ENCODE measurements around the gene ACACA. TPM values are rescaled to one million over a fixed set of nuclear protein-coding genes. Genes with fewer than 3 reads are reported as not detected.

Gene ACACA
- total and polyA plus RNA-seq, 2 donors (not counting 1 experiment from before 2014, with no cell fraction given) = 4.8 to 26.2 TPM

DNA sequence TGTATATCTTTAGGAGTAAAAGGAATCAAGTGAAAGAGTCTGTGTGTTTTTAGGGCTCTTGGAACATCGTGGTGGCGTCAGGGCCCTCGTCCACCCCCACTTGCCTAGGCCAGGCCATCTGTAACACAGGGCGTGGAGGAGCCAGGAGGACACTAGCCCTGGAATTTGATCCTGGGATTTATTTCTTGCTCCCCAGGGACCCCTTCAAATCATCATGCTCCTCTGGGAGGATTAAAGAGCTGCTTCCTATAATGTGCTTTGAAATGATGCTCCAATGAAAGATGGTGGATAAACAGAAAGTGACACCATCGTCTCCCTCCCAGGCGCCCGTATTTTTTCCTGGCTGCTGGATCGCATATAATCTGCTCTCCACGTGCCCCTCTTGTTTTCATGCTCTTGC lies 344.6 kb downstream of the ACACA start:
- no peak overlapping the region for H3K4me2 ChIP-seq (replicated peaks; ENCODE audit: low read depth, low read length, poor library complexity, severe bottlenecking)
- intact Hi-C loops (cut with micrococcal nuclease) = no loop called here
- Mint-ChIP-seq H3K4me1 (no peaks in the 10 kb centered on the region), H3K9me3 (ENCODE audit: insufficient read depth) (no peaks in the 10 kb centered on the region), H3K4me3 (no peak overlapping the region), H3K27ac (no peak overlapping the region), H3K27me3 (no peaks in the 10 kb centered on the region)
- no peak overlapping the region for H3K4me3 ChIP-seq (ENCODE audit: control extremely low read depth in 1 of 5, extremely low read depth in 1 of 5, insufficient read depth in 1 of 5, low read depth in 2 of 5, low read length in 4 of 5)
- no peak for DNase-seq
- TF ChIP-seq, protein P1, sequence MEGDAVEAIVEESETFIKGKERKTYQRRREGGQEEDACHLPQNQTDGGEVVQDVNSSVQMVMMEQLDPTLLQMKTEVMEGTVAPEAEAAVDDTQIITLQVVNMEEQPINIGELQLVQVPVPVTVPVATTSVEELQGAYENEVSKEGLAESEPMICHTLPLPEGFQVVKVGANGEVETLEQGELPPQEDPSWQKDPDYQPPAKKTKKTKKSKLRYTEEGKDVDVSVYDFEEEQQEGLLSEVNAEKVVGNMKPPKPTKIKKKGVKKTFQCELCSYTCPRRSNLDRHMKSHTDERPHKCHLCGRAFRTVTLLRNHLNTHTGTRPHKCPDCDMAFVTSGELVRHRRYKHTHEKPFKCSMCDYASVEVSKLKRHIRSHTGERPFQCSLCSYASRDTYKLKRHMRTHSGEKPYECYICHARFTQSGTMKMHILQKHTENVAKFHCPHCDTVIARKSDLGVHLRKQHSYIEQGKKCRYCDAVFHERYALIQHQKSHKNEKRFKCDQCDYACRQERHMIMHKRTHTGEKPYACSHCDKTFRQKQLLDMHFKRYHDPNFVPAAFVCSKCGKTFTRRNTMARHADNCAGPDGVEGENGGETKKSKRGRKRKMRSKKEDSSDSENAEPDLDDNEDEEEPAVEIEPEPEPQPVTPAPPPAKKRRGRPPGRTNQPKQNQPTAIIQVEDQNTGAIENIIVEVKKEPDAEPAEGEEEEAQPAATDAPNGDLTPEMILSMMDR (IDR thresholded peaks at IDR 0.05) = no peak
- TF ChIP-seq EZH2 (IDR thresholded peaks at IDR 0.05; ENCODE audit: borderline replicate concordance, insufficient read depth, low read depth, low read length, poor library complexity, severe bottlenecking) = no peak
- no peak overlapping the region for H2AFZ ChIP-seq (ENCODE audit: insufficient read depth, low read depth, low read length, poor library complexity, severe bottlenecking)
- no peaks in the 10 kb centered on the region for H4K20me1 ChIP-seq (ENCODE audit: control insufficient read depth, insufficient read depth, low read length, poor library complexity, severe bottlenecking)
- peaks cover 0 to 3% (median 0%) of the 10 kb centered on the region in 4 experiments for H3K27me3 ChIP-seq (replicated peaks in 1 of 4; ENCODE audit: control extremely low read depth in 1 of 4, control insufficient read depth in 3 of 4, insufficient read depth in 4 of 4, low read length in 3 of 4)
- CTCF ChIA-PET = interaction anchor here (2.1 kb wide), 1 partner anchor 15 kb away, joined by 7 read pairs; no protein-coding TSS in a partner anchor
- H3K9ac ChIP-seq (ENCODE audit: low read length) = no peak overlapping the region
- no peak for ATAC-seq (ENCODE audit: low read depth)
- H3K27ac ChIP-seq (ENCODE audit: low read length in 2 of 2) = no peak overlapping the region
- H3K4me1 ChIP-seq (ENCODE audit: control insufficient read depth in 2 of 2, insufficient read depth in 2 of 2, low read length in 2 of 2) = no peaks in the 10 kb centered on the region
- POLR2A ChIA-PET = no interaction called here
- 83% methylated on average over 5 of the region's 9 CpGs for WGBS (ENCODE audit: insufficient coverage)
- no peaks in the 10 kb centered on the region for H3K9me3 ChIP-seq (ENCODE audit: control extremely low read depth in 1 of 3, control insufficient read depth in 2 of 3, insufficient read depth in 1 of 3, low read length in 2 of 3)
- H3K79me2 ChIP-seq (ENCODE audit: control insufficient read depth, insufficient read depth, low read length) = no peaks in the 10 kb centered on the region
- H3K36me3 ChIP-seq (replicated peaks in 1 of 2; ENCODE audit: control extremely low read depth in 1 of 2, control insufficient read depth in 1 of 2, extremely low read depth in 1 of 2, insufficient read depth in 2 of 2, low read length in 1 of 2) = peaks cover 2 to 11% of the 10 kb centered on the region in 2 experiments

DNA sequence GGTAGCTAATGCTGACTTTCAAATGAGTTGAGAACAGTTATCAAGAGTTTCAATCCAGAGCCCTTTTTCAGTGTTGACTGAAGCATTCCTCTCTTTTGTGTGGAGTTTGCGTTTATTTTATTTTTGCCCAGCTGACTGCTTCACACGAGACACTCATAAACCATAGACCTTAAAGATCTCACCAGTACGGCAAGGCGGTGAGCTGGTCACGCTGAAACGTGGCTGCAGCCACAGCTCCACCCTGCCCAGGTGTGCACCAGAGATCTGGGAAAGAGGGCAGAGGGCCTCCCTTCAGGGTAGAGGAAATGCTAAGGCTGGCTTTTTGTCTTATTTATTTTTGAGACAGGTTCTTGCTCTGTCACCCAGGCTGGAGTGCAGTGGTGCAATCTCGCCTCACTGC lies 345.7 kb downstream of the ACACA start:
- H3K4me1 Mint-ChIP-seq = no peaks in the 10 kb centered on the region
- no peak overlapping the region for H2AFZ ChIP-seq (ENCODE audit: insufficient read depth, low read depth, low read length, poor library complexity, severe bottlenecking)
- POLR2A ChIA-PET = no interaction called here
- no peaks in the 10 kb centered on the region for H3K9me3 ChIP-seq (ENCODE audit: control extremely low read depth in 1 of 3, control insufficient read depth in 2 of 3, insufficient read depth in 1 of 3, low read length in 2 of 3)
- no peak overlapping the region for H3K4me2 ChIP-seq (replicated peaks; ENCODE audit: low read depth, low read length, poor library complexity, severe bottlenecking)
- CTCF ChIA-PET = interaction anchor here (2.1 kb wide), 1 partner anchor 14 kb away, joined by 7 read pairs; no protein-coding TSS in a partner anchor
- no peaks in the 10 kb centered on the region for H3K9me3 Mint-ChIP-seq (ENCODE audit: insufficient read depth)
- intact Hi-C loops (cut with micrococcal nuclease) = no loop called here
- H3K4me1 ChIP-seq (ENCODE audit: control insufficient read depth in 2 of 2, insufficient read depth in 2 of 2, low read length in 2 of 2) = no peaks in the 10 kb centered on the region
- no peaks in the 10 kb centered on the region for H4K20me1 ChIP-seq (ENCODE audit: control insufficient read depth, insufficient read depth, low read length, poor library complexity, severe bottlenecking)
- no peak overlapping the region for H3K4me3 ChIP-seq (ENCODE audit: control extremely low read depth in 1 of 5, extremely low read depth in 1 of 5, insufficient read depth in 1 of 5, low read depth in 2 of 5, low read length in 4 of 5)
- H3K79me2 ChIP-seq (ENCODE audit: control insufficient read depth, insufficient read depth, low read length) = no peaks in the 10 kb centered on the region
- H3K27me3 ChIP-seq (replicated peaks in 1 of 4; ENCODE audit: control extremely low read depth in 1 of 4, control insufficient read depth in 3 of 4, insufficient read depth in 4 of 4, low read length in 3 of 4) = no peaks in the 10 kb centered on the region
- H3K27ac Mint-ChIP-seq = no peak overlapping the region
- no peak overlapping the region for H3K27ac ChIP-seq (ENCODE audit: low read length in 2 of 2)
- no peak overlapping the region for H3K9ac ChIP-seq (ENCODE audit: low read length)
- H3K36me3 ChIP-seq (replicated peaks in 1 of 2; ENCODE audit: control extremely low read depth in 1 of 2, control insufficient read depth in 1 of 2, extremely low read depth in 1 of 2, insufficient read depth in 2 of 2, low read length in 1 of 2) = peaks cover 3 to 20% of the 10 kb centered on the region in 2 experiments
- 68% methylated on average over 4 of the region's 7 CpGs for WGBS (ENCODE audit: insufficient coverage)
- no peak for ATAC-seq (ENCODE audit: low read depth)
- H3K4me3 Mint-ChIP-seq = no peak overlapping the region
- DNase-seq = no peak
- H3K27me3 Mint-ChIP-seq = no peaks in the 10 kb centered on the region
- TF ChIP-seq, protein P1 (IDR thresholded peaks at IDR 0.05) = no peak
- TF ChIP-seq EZH2 (IDR thresholded peaks at IDR 0.05; ENCODE audit: borderline replicate concordance, insufficient read depth, low read depth, low read length, poor library complexity, severe bottlenecking) = no peak

Data from B cell (primary cell).